Gastroesophageal sphincter (tissue), 3 donors: ENCODE measurements around the gene CPVL.

Experiments
- CTCF ChIP-seq, 4 experiments: fragments of 200-600 bp in 2 of 4; fragments of 450-650 bp in 2 of 4; sonication (generic) in 1 of 4; IDR thresholded peaks; one replicate each; pipeline ENCODE4 v1.5.1; 2017 to 2019; ENCODE audit warnings: antibody characterized with exemption in 4 of 4, mild to moderate bottlenecking in 2 of 4, moderate library complexity in 2 of 4
- POLR2A ChIP-seq, 2 donors: fragments of 450-650 bp; IDR thresholded peaks; one replicate each; pipeline ENCODE4 v1.6.1; 2017; ENCODE audit warnings: antibody characterized with exemption in 2 of 2, mild to moderate bottlenecking in 2 of 2, moderate library complexity in 1 of 2

GRCh38 chr7:29112721-29113120 is 33.6 kb downstream of the CPVL start:
- TF ChIP-seq CTCF (IDR thresholded peaks at IDR 0.05) = no peak
- no peak for TF ChIP-seq POLR2A (IDR thresholded peaks at IDR 0.05)
